Astrocyte of the spinal cord (primary cell): ENCODE results near the gene PECR.
"Not testable (repeated sequence)": the region's sequence is repeated elsewhere in the genome, so short reads cannot be mapped to it uniquely, and the experiment has no call there.

ENCODE experiments used
- DNase-seq: peaks from one replicate; pipeline ENCODE4 v3.0.0; 2011; ENCODE audit warnings: low read depth, low spot score
- H3K4me3 ChIP-seq: 2 replicates; pipeline ENCODE4 v1.5.1; 2011; ENCODE audit warnings: low read depth, mild to moderate bottlenecking, low read length, moderate library complexity
- CTCF ChIP-seq: IDR thresholded peaks from 2 replicates; pipeline ENCODE4 v1.5.1; 2012; ENCODE audit warnings: low read depth, mild to moderate bottlenecking, low read length, inconsistent platforms
- in situ Hi-C: cut with HindIII; loops from 2 replicates; pipeline ENCODE4 v1.10.0; 2017; ENCODE audit warnings: low sequenced_read_pairs

PECR gene

GRCh38 chr2:216012133-216012829, 69.3 kb downstream of the PECR start:
- peak; percentile 8 for TF ChIP-seq CTCF
- peak overlapping the region; percentile 58 for H3K4me3 ChIP-seq
- in situ Hi-C loops = no loop called here
- DNase-seq = no peak

- in situ Hi-C loops, H3K4me3 ChIP-seq, DNase-seq: not testable (repeated sequence)
Observed at GRCh38 chr2:216009215-216009614, 72.4 kb downstream of the PECR start.

- in situ Hi-C loops = no loop called here
- no peak for TF ChIP-seq CTCF
Observed at GRCh38 chr2:216008387-216008786, 73.2 kb downstream of the PECR start.

GRCh38 chr2:216006164-216006663, 75.4 kb downstream of the PECR start:
- in situ Hi-C loops = no loop called here
- no peak overlapping the region for H3K4me3 ChIP-seq
- TF ChIP-seq CTCF = no peak
- no peak for DNase-seq

More at GRCh38 chr2:216008387-216008786, 73.2 kb downstream of the PECR start:
- H3K4me3 ChIP-seq = no peak overlapping the region
- DNase-seq = no peak

- no peak overlapping the region for H3K4me3 ChIP-seq
- no peak for TF ChIP-seq CTCF
- no peak for DNase-seq
- in situ Hi-C loops = no loop called here
Observed at GRCh38 chr2:216004697-216005283, 76.8 kb downstream of the PECR start.

- in situ Hi-C loops = no loop called here
- H3K4me3 ChIP-seq = no peak overlapping the region
- DNase-seq = no peak
- TF ChIP-seq CTCF = no peak
Observed at GRCh38 chr2:216003876-216004696, 77.5 kb downstream of the PECR start.
